Esophagus (tissue), 2 donors: Measurements from ENCODE around the gene SON. TPM values are rescaled to one million over a fixed set of nuclear protein-coding genes. Genes with fewer than 3 reads are reported as not detected.

Experiments used
- H3K27ac ChIP-seq, 2 donors: one replicate each; pipeline ENCODE4 v1.5.1; 2013; ENCODE audit warnings: low read depth in 2 of 2, mild to moderate bottlenecking in 2 of 2, inconsistent platforms in 1 of 2, low read length in 1 of 2, moderate library complexity in 1 of 2
- H3K27me3 ChIP-seq, 2 donors: one replicate each; pipeline ENCODE4 v1.6.1; 2013; ENCODE audit warnings: low read length in 2 of 2, control low read depth in 1 of 2, mild to moderate bottlenecking in 1 of 2; ENCODE audit not compliant: insufficient read depth in 2 of 2, control insufficient read depth in 1 of 2
- H3K36me3 ChIP-seq, 2 donors: one replicate each; pipeline ENCODE4 v1.6.1; 2013; ENCODE audit warnings: low read length in 1 of 2; ENCODE audit not compliant: control insufficient read depth in 2 of 2, insufficient read depth in 2 of 2
- H3K4me1 ChIP-seq, 2 donors: one replicate each; pipeline ENCODE4 v1.6.1; 2013; ENCODE audit warnings: low read length in 1 of 2; ENCODE audit not compliant: control insufficient read depth in 2 of 2, insufficient read depth in 2 of 2
- H3K4me3 ChIP-seq, 2 donors: one replicate each; pipeline ENCODE4 v1.5.1; 2013; ENCODE audit warnings: low read length in 2 of 2, mild to moderate bottlenecking in 2 of 2, low read depth in 1 of 2, moderate library complexity in 1 of 2
- H3K9me3 ChIP-seq, 2 donors: one replicate each; pipeline ENCODE4 v1.6.1; 2013; ENCODE audit warnings: mild to moderate bottlenecking in 2 of 2, low read depth in 1 of 2, low read length in 1 of 2, moderate library complexity in 1 of 2; ENCODE audit not compliant: control insufficient read depth in 2 of 2, insufficient read depth in 1 of 2
- WGBS, 2 donors: extraction: QIAGEN DNeasy Blood & Tissue Kit; methylation state at CpG; one replicate each; pipeline ENCODE4 v1.1.7; 2013; 5-methylcytosine and 5-hydroxymethylcytosine counted together
- polyA plus RNA-seq, 2 donors: library from polyadenylated mRNA; stranded (reverse); fragments of 200-250 nt; gene quantifications; one replicate each; pipeline ENCODE4 v1.2.3, GENCODE V29; 2013
- donor health status: healthy with polysubstance abuse.
- donor health status: Bipolar disorder and iron deficiency.

Gene SON
- polyA plus RNA-seq, 2 donors = 71.5 to 92.1 TPM

DNA sequence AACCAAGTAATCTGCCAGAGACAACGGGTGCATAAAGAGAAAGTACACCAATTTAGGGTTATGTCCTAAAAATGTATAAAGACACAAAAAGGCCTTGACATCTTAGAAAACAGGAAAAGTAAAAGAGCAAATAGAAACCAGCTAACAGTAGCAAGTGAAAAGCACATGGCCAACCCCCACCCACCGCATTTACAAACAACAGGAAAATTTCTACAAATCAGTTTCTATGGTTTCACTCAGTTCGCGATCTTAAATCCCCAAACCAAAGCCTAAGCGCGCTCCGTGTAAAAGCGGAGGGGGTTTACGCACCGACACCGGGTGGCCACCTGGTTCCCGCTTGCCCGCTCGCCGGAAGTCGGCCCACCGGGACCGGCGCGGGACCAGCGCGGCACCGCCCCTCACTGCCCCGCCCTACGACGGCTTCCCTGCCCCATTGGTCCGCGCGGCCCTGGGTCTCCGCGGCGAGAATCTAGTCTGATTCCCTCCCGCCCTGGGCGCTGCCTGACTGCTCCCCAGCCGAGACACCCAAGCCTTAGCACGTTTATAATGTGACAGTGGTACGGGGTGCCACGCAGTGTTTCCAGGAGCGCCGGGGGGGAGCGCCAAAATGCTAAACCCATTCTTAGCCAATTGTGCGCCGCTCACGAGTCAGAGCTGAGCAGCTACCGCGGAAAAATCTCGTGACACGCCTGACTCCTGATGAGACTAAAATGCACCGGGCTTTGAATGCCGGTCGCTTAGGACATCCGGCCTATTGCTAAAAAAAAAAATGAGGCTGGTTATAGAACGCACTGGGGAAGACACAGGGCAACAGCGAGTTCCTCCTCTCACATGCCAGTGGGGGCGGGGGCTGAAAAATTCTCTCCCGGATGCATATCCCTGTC, 840 bp upstream of the SON start, which contains the start of gene GART:
Gene GART (minus strand): TSS at position 362 of the 884 bp plus-strand sequence. CDS start 2,802 bp downstream, outside the sequence.
- WGBS, 2 donors = 0 to 1% methylated on average over 56 of the region's 56 CpGs
- H3K9me3 ChIP-seq = no peaks in the 10 kb centered on the region

DNA sequence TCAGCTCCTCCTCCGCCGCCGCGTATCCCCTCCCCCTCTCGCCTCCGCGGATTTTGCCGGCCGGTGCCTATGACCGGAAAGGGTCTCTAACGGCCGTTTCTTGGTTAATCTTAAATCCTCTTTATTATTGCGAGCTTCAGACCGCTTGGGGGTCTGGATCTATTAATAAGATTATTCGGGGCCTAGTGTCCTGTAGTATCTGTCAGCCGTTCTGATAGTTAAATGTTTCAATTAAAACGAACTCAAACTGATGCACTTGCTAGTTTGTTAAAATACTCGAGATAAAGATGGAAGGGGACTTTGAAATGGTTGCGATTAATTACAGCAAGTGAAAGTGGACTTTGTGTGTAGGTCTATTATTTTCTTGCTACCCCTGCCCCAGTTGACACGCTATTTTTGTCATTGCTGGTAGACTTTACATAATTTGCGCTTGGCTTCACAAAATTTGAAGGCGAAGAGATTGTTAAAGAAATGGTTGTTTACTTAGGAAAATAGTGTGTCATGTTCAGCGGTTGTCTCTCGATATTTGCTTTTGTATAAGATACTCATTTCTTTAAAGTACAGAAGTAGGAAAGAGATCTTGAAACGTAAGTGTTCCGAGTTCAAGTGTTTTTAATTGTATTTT, 779 bp downstream of the SON start:
- no peaks in the 10 kb centered on the region for H3K9me3 ChIP-seq
- H3K27ac ChIP-seq = peak overlapping the region; percentile 98
- no peaks in the 10 kb centered on the region for H3K27me3 ChIP-seq
- H3K4me1 ChIP-seq = no peaks in the 10 kb centered on the region
- peak overlapping the region; percentile 74 to 93 for H3K4me3 ChIP-seq
- WGBS, 2 donors = 0 to 1% methylated on average over 26 of the region's 26 CpGs
- H3K36me3 ChIP-seq = no peaks in the 10 kb centered on the region

More for the DNA sequence above, 840 bp upstream of the SON start, which contains the start of gene GART:
- Histone ChIP-seq H3K4me3 (peak within 1 kb of the TSS; percentile 74 to 93), H3K36me3 (peaks cover 0 to under 1% of the 10 kb centered on the region in 2 donors), H3K27ac (peak within 1 kb of the TSS; percentile 100), H3K4me1 (no peaks in the 10 kb centered on the region), H3K27me3 (no peaks in the 10 kb centered on the region)

DNA sequence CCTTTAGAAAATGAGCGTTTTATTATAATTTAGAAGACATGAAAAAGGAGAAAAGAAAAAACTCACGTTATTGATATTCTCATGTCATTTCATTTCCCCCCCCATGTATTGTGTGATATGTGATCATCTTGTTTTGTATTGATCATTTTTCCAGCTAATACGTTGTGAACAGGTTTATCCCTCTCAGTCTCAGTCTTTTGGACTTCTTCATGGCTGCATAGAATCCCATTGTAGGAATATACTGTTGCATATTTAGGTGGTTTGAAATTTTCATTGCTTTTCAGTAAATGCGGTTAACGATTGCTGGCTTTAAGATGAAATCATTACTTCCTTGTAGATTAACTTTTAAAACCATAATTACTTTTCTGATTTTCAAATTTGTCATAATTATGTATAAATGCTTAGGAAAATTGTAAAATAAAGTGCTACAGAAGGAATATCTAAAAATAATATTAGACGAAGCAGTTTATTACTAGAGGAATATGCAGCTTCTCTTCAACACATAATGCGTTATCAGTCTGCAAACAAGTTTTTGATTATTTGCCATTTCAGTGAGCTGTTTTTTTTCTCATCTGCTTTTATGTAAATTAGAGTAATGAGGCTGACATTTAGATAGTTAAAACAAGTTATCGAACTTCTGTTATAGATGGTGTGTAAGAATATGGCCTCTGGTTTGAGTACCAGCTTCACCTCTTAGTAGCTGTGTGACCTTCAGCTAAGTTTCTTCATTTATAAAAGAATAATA, 1.8 kb downstream of the SON start:
- no peak overlapping the region for H3K27ac ChIP-seq
- H3K9me3 ChIP-seq = no peaks in the 10 kb centered on the region
- no peaks in the 10 kb centered on the region for H3K4me1 ChIP-seq
- 2 to 6% methylated on average over 8 of the region's 8 CpGs for WGBS, 2 donors
- peak overlapping the region in 1 of 2 donors; percentile 93 for H3K4me3 ChIP-seq
- H3K36me3 ChIP-seq = peaks cover 1% of the 10 kb centered on the region in 2 donors
- no peaks in the 10 kb centered on the region for H3K27me3 ChIP-seq

- Histone ChIP-seq H3K27ac (no peak overlapping the region), H3K9me3 (no peaks in the 10 kb centered on the region), H3K36me3 (peaks cover 14 to 16% of the 10 kb centered on the region in 2 donors), H3K4me1 (no peaks in the 10 kb centered on the region), H3K4me3 (no peak overlapping the region), H3K27me3 (no peaks in the 10 kb centered on the region)
- 55 to 67% methylated on average over 3 of the region's 3 CpGs for WGBS, 2 donors
Observed at GRCh38 chr21:33546086-33546485, 3.2 kb downstream of the SON start.

- Histone ChIP-seq H3K36me3 (peaks cover 21 to 46% of the 10 kb centered on the region in 2 donors), H3K27me3 (no peaks in the 10 kb centered on the region), H3K4me3 (no peak overlapping the region), H3K4me1 (peaks cover 0 to 2% of the 10 kb centered on the region in 2 donors), H3K27ac (no peak overlapping the region), H3K9me3 (no peaks in the 10 kb centered on the region)
- 96 to 98% methylated on average over 19 of the region's 19 CpGs for WGBS, 2 donors
Observed at GRCh38 chr21:33549848-33550771, 7.3 kb downstream of the SON start.

DNA sequence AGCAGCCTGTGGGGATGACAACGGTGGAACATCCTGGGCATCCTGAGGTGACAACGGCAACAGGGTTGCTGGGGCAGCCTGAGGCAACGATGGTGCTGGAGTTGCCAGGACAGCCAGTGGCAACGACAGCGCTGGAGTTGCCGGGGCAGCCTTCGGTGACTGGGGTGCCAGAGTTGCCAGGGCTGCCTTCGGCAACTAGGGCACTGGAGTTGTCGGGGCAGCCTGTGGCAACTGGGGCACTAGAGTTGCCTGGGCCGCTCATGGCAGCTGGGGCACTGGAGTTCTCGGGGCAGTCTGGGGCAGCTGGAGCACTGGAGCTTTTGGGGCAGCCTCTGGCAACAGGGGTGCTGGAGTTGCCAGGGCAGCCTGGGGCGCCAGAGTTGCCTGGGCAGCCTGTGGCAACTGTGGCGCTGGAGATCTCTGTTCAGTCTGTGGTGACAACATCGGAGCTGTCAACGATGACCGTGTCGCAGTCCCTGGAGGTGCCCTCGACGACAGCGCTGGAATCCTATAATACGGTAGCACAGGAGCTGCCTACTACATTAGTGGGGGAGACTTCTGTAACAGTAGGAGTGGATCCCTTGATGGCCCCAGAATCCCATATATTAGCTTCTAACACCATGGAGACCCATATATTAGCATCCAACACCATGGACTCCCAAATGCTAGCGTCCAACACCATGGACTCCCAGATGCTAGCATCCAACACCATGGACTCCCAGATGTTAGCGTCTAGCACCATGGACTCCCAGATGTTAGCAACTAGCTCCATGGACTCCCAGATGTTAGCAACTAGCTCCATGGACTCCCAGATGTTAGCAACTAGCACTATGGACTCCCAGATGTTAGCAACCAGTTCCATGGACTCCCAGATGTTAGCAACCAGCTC, 8.2 kb downstream of the SON start:
- no peaks in the 10 kb centered on the region for H3K27me3 ChIP-seq
- no peak overlapping the region for H3K27ac ChIP-seq
- peaks cover 0 to 2% of the 10 kb centered on the region in 2 donors for H3K4me1 ChIP-seq
- H3K9me3 ChIP-seq = no peaks in the 10 kb centered on the region
- H3K36me3 ChIP-seq = peaks cover 21 to 46% of the 10 kb centered on the region in 2 donors
- no peak overlapping the region for H3K4me3 ChIP-seq
- WGBS, 2 donors = 98% methylated on average over 23 of the region's 23 CpGs

GRCh38 chr21:33551664-33552063, 8.8 kb downstream of the SON start:
- Histone ChIP-seq H3K36me3 (peaks cover 21 to 46% of the 10 kb centered on the region in 2 donors), H3K4me1 (peaks cover 0 to 2% of the 10 kb centered on the region in 2 donors), H3K9me3 (no peaks in the 10 kb centered on the region), H3K27me3 (no peaks in the 10 kb centered on the region), H3K4me3 (no peak overlapping the region), H3K27ac (no peak overlapping the region)
- WGBS, 2 donors = 93 to 99% methylated on average over 2 of the region's 2 CpGs
